Fibroblast of mammary gland (primary cell): ENCODE results near the gene GPR176.

Source experiments
- DNase-seq: peaks from one replicate; pipeline ENCODE4 v3.0.0-alpha.2; 2010; ENCODE audit warnings: low read depth
- H3K4me3 ChIP-seq: 2 replicates; pipeline ENCODE4 v1.5.1; 2011; ENCODE audit warnings: low read depth, mild to moderate bottlenecking, low read length, moderate library complexity; ENCODE audit not compliant: control insufficient read depth
- CTCF ChIP-seq: conservative IDR thresholded peaks from 2 replicates; pipeline ENCODE4 v1.5.1; 2011; ENCODE audit warnings: low read depth, low read length, inconsistent platforms; ENCODE audit not compliant: control insufficient read depth, insufficient read depth

The GPR176 gene

GRCh38 chr15:39936681-39937080 is 16.6 kb upstream of the GPR176 start:
- TF ChIP-seq CTCF: no peak
- DNase-seq: no peak
- H3K4me3 ChIP-seq: no peak overlapping the region

- no peak overlapping the region for H3K4me3 ChIP-seq
- peak; percentile 80 for DNase-seq
- TF ChIP-seq CTCF: no peak
Measured at GRCh38 chr15:39936187-39936586, 16.1 kb upstream of the GPR176 start.

- H3K4me3 ChIP-seq: peak overlapping the region; percentile 60
- TF ChIP-seq CTCF: no peak
- DNase-seq: no peak
Measured at GRCh38 chr15:39935241-39935640, 15.2 kb upstream of the GPR176 start.

- TF ChIP-seq CTCF: no peak
- peak overlapping the region; percentile 60 for H3K4me3 ChIP-seq
- peak; percentile 29 for DNase-seq
Measured at GRCh38 chr15:39934397-39935071, 14.5 kb upstream of the GPR176 start.

- DNase-seq: no peak
- H3K4me3 ChIP-seq: no peak overlapping the region
- TF ChIP-seq CTCF: peak; percentile 8
Measured at GRCh38 chr15:39931615-39932014, 11.5 kb upstream of the GPR176 start.

GRCh38 chr15:39926526-39926925 is 6.5 kb upstream of the GPR176 start:
- DNase-seq: no peak
- no peak overlapping the region for H3K4me3 ChIP-seq
- no peak for TF ChIP-seq CTCF
